Erythroblast (primary cell): ENCODE data around the gene ZNF92.

Experiments used
- DNase-seq, 2 experiments: peaks; one replicate each; lab custom pipeline; 2025; lab: John Stamatoyannopoulos, UW
- GATA1 ChIP-seq: IDR thresholded peaks from 2 replicates; pipeline ENCODE4 v1.6.1; 2011; ENCODE audit warnings: low read depth, mild to moderate bottlenecking, control low read depth, low read length, moderate library complexity
- POLR2A ChIP-seq: IDR thresholded peaks from 2 replicates; pipeline ENCODE4 v1.6.1; 2011; ENCODE audit warnings: mild to moderate bottlenecking, low read length

ZNF92 gene

GRCh38 chr7:65444899-65445823 is 71.5 kb downstream of the ZNF92 start:
- DNase-seq, result no peak

GRCh38 chr7:65447041-65447440 is 73.4 kb downstream of the ZNF92 start:
- peak; percentile 14 to 16 for DNase-seq

More at GRCh38 chr7:65444899-65445823, 71.5 kb downstream of the ZNF92 start:
- TF ChIP-seq GATA1, result no peak
- TF ChIP-seq POLR2A, result no peak

GRCh38 chr7:65448816-65449504 is 75.3 kb downstream of the ZNF92 start:
- DNase-seq, result no peak

GRCh38 chr7:65449505-65449852 is 75.8 kb downstream of the ZNF92 start:
- TF ChIP-seq POLR2A (no peak), GATA1 (no peak)
- no peak for DNase-seq

More at GRCh38 chr7:65448816-65449504, 75.3 kb downstream of the ZNF92 start:
- TF ChIP-seq GATA1, result no peak
- TF ChIP-seq POLR2A, result no peak
